ENCODE data around the gene SPO11. TPM values are rescaled to one million over a fixed set of nuclear protein-coding genes. Genes with fewer than 3 reads are reported as not detected.
A peak's percentile ranks its signal among the peaks of the same experiment; 100 is the strongest.

Gene SPO11
- not detected for polyA plus RNA-seq (ENCODE audit: insufficient read length in 3 of 3)

GRCh38 chr20:57329608-57330221 is at the start of gene SPO11:
Gene SPO11 (plus strand): TSS chr20:57329803. CDS start chr20:57329868, 65 bp downstream.
- DNase-seq (ENCODE audit: low read depth in 3 of 3, low spot score in 2 of 3), result no peak

GRCh38 chr20:57280221-57280620 is 49.4 kb upstream of the SPO11 start:
- DNase-seq (ENCODE audit: low read depth in 3 of 3, low spot score in 2 of 3), result no peak

GRCh38 chr20:57281900-57282299 is 47.7 kb upstream of the SPO11 start:
- DNase-seq (ENCODE audit: low read depth in 3 of 3, low spot score in 2 of 3), result no peak

- no peak for DNase-seq (ENCODE audit: low read depth in 3 of 3, low spot score in 2 of 3)
These were observed 46.8 kb upstream of the SPO11 start for GRCh38 chr20:57282670-57283361.

GRCh38 chr20:57283860-57284259 is 45.7 kb upstream of the SPO11 start:
- DNase-seq (ENCODE audit: low read depth in 3 of 3, low spot score in 2 of 3), result no peak

- DNase-seq (ENCODE audit: low read depth in 3 of 3, low spot score in 2 of 3), result no peak
These were observed 42.4 kb upstream of the SPO11 start for GRCh38 chr20:57287007-57287880.

GRCh38 chr20:57287901-57288300 is 41.7 kb upstream of the SPO11 start:
- no peak for DNase-seq (ENCODE audit: low read depth in 3 of 3, low spot score in 2 of 3)

GRCh38 chr20:57288651-57289277 is 40.8 kb upstream of the SPO11 start:
- DNase-seq (ENCODE audit: low read depth in 3 of 3, low spot score in 2 of 3), result no peak

GRCh38 chr20:57289391-57290177 is 40.0 kb upstream of the SPO11 start:
- DNase-seq (ENCODE audit: low read depth in 3 of 3, low spot score in 2 of 3), result no peak

- no peak for DNase-seq (ENCODE audit: low read depth in 3 of 3, low spot score in 2 of 3)
These were observed 39.5 kb upstream of the SPO11 start for GRCh38 chr20:57290178-57290484.

GRCh38 chr20:57291003-57291402 is 38.6 kb upstream of the SPO11 start:
- no peak for DNase-seq (ENCODE audit: low read depth in 3 of 3, low spot score in 2 of 3)

GRCh38 chr20:57291694-57292093 is 37.9 kb upstream of the SPO11 start:
- DNase-seq (ENCODE audit: low read depth in 3 of 3, low spot score in 2 of 3), result no peak

- no peak for DNase-seq (ENCODE audit: low read depth in 3 of 3, low spot score in 2 of 3)
These were observed 37.0 kb upstream of the SPO11 start for GRCh38 chr20:57292611-57293010.

- no peak for DNase-seq (ENCODE audit: low read depth in 3 of 3, low spot score in 2 of 3)
These were observed 35.6 kb upstream of the SPO11 start for GRCh38 chr20:57293995-57294394.

GRCh38 chr20:57294550-57294949 is 35.1 kb upstream of the SPO11 start:
- peak in 1 of 3 donors; percentile 55 for DNase-seq (ENCODE audit: low read depth in 3 of 3, low spot score in 2 of 3)

GRCh38 chr20:57298457-57298856 is 31.1 kb upstream of the SPO11 start:
- DNase-seq (ENCODE audit: low read depth in 3 of 3, low spot score in 2 of 3), result no peak

GRCh38 chr20:57301026-57301425 is 28.6 kb upstream of the SPO11 start:
- DNase-seq (ENCODE audit: low read depth in 3 of 3, low spot score in 2 of 3), result no peak

GRCh38 chr20:57306747-57307146 is 22.9 kb upstream of the SPO11 start:
- no peak for DNase-seq (ENCODE audit: low read depth in 3 of 3, low spot score in 2 of 3)

- no peak for DNase-seq (ENCODE audit: low read depth in 3 of 3, low spot score in 2 of 3)
These were observed 20.9 kb upstream of the SPO11 start for GRCh38 chr20:57308451-57309271.

All from right renal cortex interstitium (tissue), 3 donors.